A673 (cell line): ENCODE measurements around the gene PFKP. TPM values are rescaled to one million over a fixed set of nuclear protein-coding genes. Genes with fewer than 3 reads are reported as not detected.

Experiments used
- BruUV-seq: library from RNA; stranded (reverse); fragments of 400-500 nt; replicated peaks from 2 replicates; lab custom pipeline; 2021; lab: Mats Ljungman, UMichigan
- CTCF ChIA-PET: fragments of 300-600 bp; sonication (Branson Sonifier 250); formaldehyde crosslinking; loops from one replicate; lab custom pipeline; 2022; ENCODE audit warnings: antibody characterized with exemption; lab: Charles Lee
- POLR2A ChIA-PET: fragments of 300-600 bp; sonication (Branson Sonifier 250); formaldehyde crosslinking; loops from one replicate; lab custom pipeline; 2022; ENCODE audit warnings: antibody characterized with exemption; ENCODE audit not compliant: low non-redundant PET; lab: Charles Lee
- DNase-seq: peaks from one replicate; pipeline ENCODE4 v3.0.0-alpha.2; 2015; ENCODE audit warnings: low spot score
- H3K27ac ChIP-seq: fragments of 200-600 bp; sonication (generic); 2 replicates; pipeline ENCODE4 v1.5.1; 2016; ENCODE audit warnings: mixed run types, low read depth, mild to moderate bottlenecking, mixed read lengths, antibody characterized with exemption, low read length; ENCODE audit not compliant: poor library complexity, severe bottlenecking
- H3K27me3 ChIP-seq: fragments of 200-600 bp; sonication (generic); replicated peaks from 2 replicates; pipeline ENCODE4 v1.6.1; 2017; ENCODE audit warnings: mixed run types, low read depth, mild to moderate bottlenecking, mixed read lengths, antibody characterized with exemption, low read length; ENCODE audit not compliant: insufficient read depth, poor library complexity
- H3K36me3 ChIP-seq: fragments of 200-600 bp; sonication (generic); 2 replicates; pipeline ENCODE4 v1.6.1; 2016; ENCODE audit warnings: mixed run types, mild to moderate bottlenecking, mixed read lengths, antibody characterized with exemption, low read length; ENCODE audit not compliant: insufficient read depth, poor library complexity, severe bottlenecking
- H3K4me1 ChIP-seq: fragments of 200-600 bp; sonication (generic); 2 replicates; pipeline ENCODE4 v1.6.1; 2017; ENCODE audit warnings: mixed run types, mild to moderate bottlenecking, mixed read lengths, antibody characterized with exemption, low read length; ENCODE audit not compliant: insufficient read depth, poor library complexity, severe bottlenecking
- H3K4me3 ChIP-seq: fragments of 200-600 bp; sonication (generic); 2 replicates; pipeline ENCODE4 v1.5.1; 2016; ENCODE audit warnings: low read depth, mixed run types, mild to moderate bottlenecking, mixed read lengths, low read length; ENCODE audit not compliant: poor library complexity, severe bottlenecking
- H3K9me3 ChIP-seq: fragments of 200-600 bp; sonication (generic); 2 replicates; pipeline ENCODE4 v1.6.1; 2016; ENCODE audit warnings: mixed run types, low read depth, mild to moderate bottlenecking, mixed read lengths, antibody characterized with exemption, low read length; ENCODE audit not compliant: poor library complexity, severe bottlenecking
- CTCF ChIP-seq: fragments of 300-800, 200-600 bp; sonication (generic); conservative IDR thresholded peaks from 2 replicates; pipeline ENCODE4 v1.5.1; 2017; ENCODE audit warnings: low read depth, mild to moderate bottlenecking, antibody characterized with exemption, low read length, moderate library complexity, mixed read lengths
- EZH2 ChIP-seq: fragments of 200-600 bp; sonication (generic); IDR thresholded peaks from 2 replicates; pipeline ENCODE4 v1.6.1; 2017; ENCODE audit warnings: borderline replicate concordance, low read depth, mild to moderate bottlenecking, mixed read lengths, antibody characterized with exemption, low read length; ENCODE audit not compliant: poor library complexity, severe bottlenecking
- intact Hi-C: fragments of 100-400 bp; cut with micrococcal nuclease; formaldehyde crosslinking; loops from one replicate; pipeline ENCODE4 v1.10.0; 2022; ENCODE audit not compliant: unreplicated experiment
- total RNA-seq: library from RNA; stranded (reverse); gene quantifications from 2 replicates; pipeline ENCODE4 v1.2.3, GENCODE V29; 2021

The PFKP gene
- total RNA-seq, 1 experiment from 2014 or later = 232 TPM

GRCh38 chr10:3108575-3109105, 41.3 kb downstream of the PFKP start:
- H3K27me3 ChIP-seq = no peaks in the 10 kb centered on the region
- intact Hi-C loops = no loop called here
- no peak for DNase-seq
- no TSS peak for BruUV-seq
- CTCF ChIA-PET = no interaction called here
- no peak overlapping the region for H3K4me3 ChIP-seq
- TF ChIP-seq EZH2 = no peak
- no peak for TF ChIP-seq CTCF
- H3K27ac ChIP-seq = no peak overlapping the region
- H3K9me3 ChIP-seq = no peaks in the 10 kb centered on the region
- H3K36me3 ChIP-seq = peaks cover 86% of the 10 kb centered on the region
- POLR2A ChIA-PET = no interaction called here
- no peaks in the 10 kb centered on the region for H3K4me1 ChIP-seq

- no peak for DNase-seq
- ChIA-PET CTCF (no interaction called here), POLR2A (no interaction called here)
- Histone ChIP-seq H3K36me3 (peaks cover 84% of the 10 kb centered on the region), H3K27me3 (no peaks in the 10 kb centered on the region), H3K4me1 (no peaks in the 10 kb centered on the region), H3K9me3 (no peaks in the 10 kb centered on the region), H3K27ac (no peak overlapping the region), H3K4me3 (no peak overlapping the region)
- TF ChIP-seq EZH2 (no peak), CTCF (no peak)
- BruUV-seq = no TSS peak
- intact Hi-C loops = no loop called here
Measured at GRCh38 chr10:3109196-3109595, 41.8 kb downstream of the PFKP start.

GRCh38 chr10:3109633-3110032, 42.3 kb downstream of the PFKP start:
- CTCF ChIA-PET = no interaction called here

More at GRCh38 chr10:3109633-3110032, 42.3 kb downstream of the PFKP start:
- no TSS peak for BruUV-seq
- Histone ChIP-seq H3K27ac (no peak overlapping the region), H3K9me3 (no peaks in the 10 kb centered on the region), H3K36me3 (peaks cover 83% of the 10 kb centered on the region), H3K4me1 (no peaks in the 10 kb centered on the region), H3K27me3 (no peaks in the 10 kb centered on the region), H3K4me3 (no peak overlapping the region)
- TF ChIP-seq CTCF (no peak), EZH2 (no peak)
- no peak for DNase-seq
- intact Hi-C loops = no loop called here
- POLR2A ChIA-PET = no interaction called here
